Osteocyte (in vitro differentiated cells): Measurements from ENCODE around the gene SYTL1. TPM values are rescaled to one million over a fixed set of nuclear protein-coding genes. Genes with fewer than 3 reads are reported as not detected.

Experiments used
- DNase-seq: peaks from one replicate; pipeline ENCODE4 v3.0.0; 2021; ENCODE audit warnings: mixed read lengths; ENCODE audit not compliant: unreplicated experiment; ENCODE audit errors: extremely low spot score
- H3K27ac Mint-ChIP-seq: one replicate; pipeline ENCODE4 v1.8.0; 2021; ENCODE audit warnings: mild to moderate bottlenecking, mixed read lengths; ENCODE audit not compliant: unreplicated experiment
- H3K27me3 Mint-ChIP-seq: one replicate; pipeline ENCODE4 v1.8.0; 2021; ENCODE audit warnings: mixed read lengths; ENCODE audit not compliant: unreplicated experiment
- H3K36me3 Mint-ChIP-seq: one replicate; pipeline ENCODE4 v1.8.0; 2021; ENCODE audit warnings: mixed read lengths; ENCODE audit not compliant: unreplicated experiment
- H3K4me1 Mint-ChIP-seq: one replicate; pipeline ENCODE4 v1.8.0; 2021; ENCODE audit warnings: mixed read lengths; ENCODE audit not compliant: unreplicated experiment
- H3K4me3 Mint-ChIP-seq: one replicate; pipeline ENCODE4 v1.8.0; 2021; ENCODE audit warnings: mild to moderate bottlenecking, moderate library complexity, mixed read lengths; ENCODE audit not compliant: unreplicated experiment
- H3K9me3 Mint-ChIP-seq: one replicate; pipeline ENCODE4 v1.8.0; 2021; ENCODE audit warnings: mixed read lengths; ENCODE audit not compliant: unreplicated experiment
- CTCF ChIP-seq: fragments of 200-600 bp; sonication (generic); IDR thresholded peaks from 2 replicates; pipeline ENCODE4 v1.5.0; 2021; ENCODE audit warnings: antibody characterized with exemption, mild to moderate bottlenecking, moderate library complexity
- total RNA-seq: library from RNA; stranded (reverse); gene quantifications from 2 replicates; pipeline ENCODE4 v1.2.1, GENCODE V29; 2021

The SYTL1 gene
- total RNA-seq, 1 donor from 2014 or later: 0.46 TPM

- H3K4me3 Mint-ChIP-seq: no peak overlapping the region
- H3K4me1 Mint-ChIP-seq: peaks cover 46% of the 10 kb centered on the region
- H3K27ac Mint-ChIP-seq: peak overlapping the region; percentile 97
- TF ChIP-seq CTCF: no peak
- H3K36me3 Mint-ChIP-seq: peaks cover 16% of the 10 kb centered on the region
- no peaks in the 10 kb centered on the region for H3K9me3 Mint-ChIP-seq
- H3K27me3 Mint-ChIP-seq: no peaks in the 10 kb centered on the region
- DNase-seq: no peak
Observed at GRCh38 chr1:27297903-27298302, 43.9 kb upstream of the SYTL1 start.

GRCh38 chr1:27298632-27299384 lies 43.0 kb upstream of the SYTL1 start:
- no peak for TF ChIP-seq CTCF
- Mint-ChIP-seq H3K4me3 (peak overlapping the region; percentile 9), H3K36me3 (peaks cover 14% of the 10 kb centered on the region), H3K27me3 (no peaks in the 10 kb centered on the region), H3K27ac (peak overlapping the region; percentile 97), H3K9me3 (no peaks in the 10 kb centered on the region), H3K4me1 (peaks cover 46% of the 10 kb centered on the region)
- no peak for DNase-seq

DNA sequence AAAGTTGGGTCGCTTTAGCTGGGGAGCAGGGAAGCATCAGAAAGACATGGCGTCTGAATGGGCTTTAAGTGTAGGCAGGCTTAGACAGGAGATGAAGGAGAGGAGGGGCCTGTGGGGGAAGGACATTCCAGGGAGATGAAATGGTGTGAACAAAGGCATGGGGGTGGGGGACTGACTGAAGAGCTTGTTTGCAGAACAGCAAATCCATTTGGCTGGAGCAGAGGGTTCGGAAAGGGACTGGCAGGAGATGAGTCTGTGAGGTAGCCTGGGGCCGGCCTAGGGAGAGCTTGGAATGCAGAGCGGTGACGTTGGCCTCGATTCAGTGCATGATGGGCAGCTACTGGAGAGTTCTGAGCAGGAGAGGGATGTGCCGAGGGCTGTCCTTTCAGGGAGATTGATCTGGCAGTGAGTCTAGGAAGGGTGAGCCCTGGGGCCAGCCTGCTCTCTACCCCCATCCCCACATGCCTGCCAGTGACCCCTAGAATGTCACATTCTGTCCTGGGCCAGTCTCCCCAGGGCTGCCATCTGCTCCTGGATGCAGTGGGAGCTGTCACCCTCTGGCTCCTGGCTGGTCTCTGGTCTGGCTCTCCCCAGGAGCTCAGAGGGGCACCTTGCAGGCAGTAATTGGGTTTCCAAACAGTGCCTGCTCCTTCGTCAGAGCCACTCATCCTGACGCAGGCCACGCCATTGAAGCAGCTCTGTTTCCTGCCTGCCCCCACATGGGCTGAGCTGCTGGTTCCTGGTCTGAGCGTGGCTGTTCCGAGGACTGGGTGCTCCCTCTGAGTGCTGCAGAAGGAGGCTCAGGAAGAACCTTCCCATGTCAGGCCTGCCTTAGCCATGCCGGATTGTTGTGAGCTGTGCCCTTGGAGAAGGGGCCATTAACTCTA lies 42.2 kb upstream of the SYTL1 start:
- Mint-ChIP-seq H3K4me3 (peak overlapping the region; percentile 9), H3K36me3 (peaks cover 20% of the 10 kb centered on the region), H3K27ac (peak overlapping the region; percentile 97), H3K4me1 (peaks cover 46% of the 10 kb centered on the region), H3K9me3 (no peaks in the 10 kb centered on the region), H3K27me3 (no peaks in the 10 kb centered on the region)
- no peak for TF ChIP-seq CTCF
- peak; percentile 95 for DNase-seq

- Mint-ChIP-seq H3K4me3 (no peak overlapping the region), H3K27me3 (no peaks in the 10 kb centered on the region), H3K36me3 (peaks cover 20% of the 10 kb centered on the region), H3K9me3 (no peaks in the 10 kb centered on the region), H3K4me1 (peaks cover 46% of the 10 kb centered on the region), H3K27ac (peak overlapping the region; percentile 97)
- TF ChIP-seq CTCF: peak; percentile 99
- DNase-seq: peak; percentile 96
Observed at GRCh38 chr1:27300341-27301051, 41.3 kb upstream of the SYTL1 start.
